ENCODE data around the gene CTSW.

DNA sequence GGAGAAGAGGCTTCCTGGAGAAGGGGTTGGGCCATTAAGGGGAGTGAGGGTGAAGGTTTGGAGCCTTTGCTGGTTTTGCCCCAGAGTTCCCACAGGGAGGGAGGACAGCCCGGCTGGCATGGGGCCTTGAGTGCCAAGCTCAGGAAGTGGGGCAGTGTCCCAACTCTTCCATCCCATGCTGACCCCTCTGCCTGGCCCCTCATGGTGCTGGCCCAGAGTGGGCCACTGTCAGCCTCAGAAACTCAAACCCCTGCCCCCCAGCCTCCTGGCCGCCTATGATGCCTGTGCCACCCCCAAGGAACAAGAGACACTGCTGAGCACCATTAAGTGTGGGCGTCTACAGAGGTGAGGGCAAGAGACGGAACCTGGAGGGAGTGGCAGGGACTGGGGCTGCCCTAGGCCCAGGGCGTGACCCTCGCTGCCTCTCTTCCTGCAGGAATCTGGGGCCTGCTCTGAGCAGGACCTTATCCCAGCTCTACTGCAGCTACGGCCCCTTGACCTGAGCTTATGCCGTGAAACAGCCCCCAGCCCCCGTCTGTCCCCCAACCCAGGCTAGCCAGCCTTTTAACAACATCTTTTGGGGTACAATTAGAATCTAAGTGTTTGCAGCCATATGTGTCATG lies 14.0 kb upstream of the CTSW start:
- TF ChIP-seq, protein P1, sequence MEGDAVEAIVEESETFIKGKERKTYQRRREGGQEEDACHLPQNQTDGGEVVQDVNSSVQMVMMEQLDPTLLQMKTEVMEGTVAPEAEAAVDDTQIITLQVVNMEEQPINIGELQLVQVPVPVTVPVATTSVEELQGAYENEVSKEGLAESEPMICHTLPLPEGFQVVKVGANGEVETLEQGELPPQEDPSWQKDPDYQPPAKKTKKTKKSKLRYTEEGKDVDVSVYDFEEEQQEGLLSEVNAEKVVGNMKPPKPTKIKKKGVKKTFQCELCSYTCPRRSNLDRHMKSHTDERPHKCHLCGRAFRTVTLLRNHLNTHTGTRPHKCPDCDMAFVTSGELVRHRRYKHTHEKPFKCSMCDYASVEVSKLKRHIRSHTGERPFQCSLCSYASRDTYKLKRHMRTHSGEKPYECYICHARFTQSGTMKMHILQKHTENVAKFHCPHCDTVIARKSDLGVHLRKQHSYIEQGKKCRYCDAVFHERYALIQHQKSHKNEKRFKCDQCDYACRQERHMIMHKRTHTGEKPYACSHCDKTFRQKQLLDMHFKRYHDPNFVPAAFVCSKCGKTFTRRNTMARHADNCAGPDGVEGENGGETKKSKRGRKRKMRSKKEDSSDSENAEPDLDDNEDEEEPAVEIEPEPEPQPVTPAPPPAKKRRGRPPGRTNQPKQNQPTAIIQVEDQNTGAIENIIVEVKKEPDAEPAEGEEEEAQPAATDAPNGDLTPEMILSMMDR (IDR thresholded peaks at IDR 0.05) = no peak
- TF ChIP-seq EZH2 (IDR thresholded peaks at IDR 0.05; ENCODE audit: borderline replicate concordance, insufficient read depth, low read depth, low read length, poor library complexity, severe bottlenecking) = no peak

Data from B cell (primary cell).